ENCODE measurements around the gene CYP3A7.

DNA sequence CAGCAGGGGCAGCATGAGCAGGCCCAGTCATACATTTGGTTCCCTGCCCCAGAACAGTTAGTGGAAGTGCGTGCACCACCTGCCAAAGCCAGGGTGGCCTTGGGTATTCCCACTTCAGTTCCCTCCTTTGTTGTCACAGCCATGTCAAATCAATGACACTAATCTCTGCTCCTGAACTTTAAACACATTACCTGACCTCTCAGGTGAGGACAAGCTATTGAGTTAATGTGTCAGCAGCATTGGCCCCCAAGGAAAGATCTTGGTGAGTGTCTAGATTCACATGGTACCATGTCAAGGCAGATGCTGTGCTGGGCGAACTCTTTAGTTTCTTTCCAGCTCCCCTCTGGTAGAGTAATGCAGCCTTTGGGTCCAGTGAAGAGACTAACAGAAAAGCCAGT lies 57.3 kb downstream of the CYP3A7 start:
- no peak for TF ChIP-seq ESRRA (IDR thresholded peaks at IDR 0.05; ENCODE audit: borderline replicate concordance, low read length)
- TF ChIP-seq HMGXB4 (CRISPR knock-in tag; IDR thresholded peaks at IDR 0.05; ENCODE audit: borderline replicate concordance), result no peak
- TF ChIP-seq BHLHE40 (IDR thresholded peaks at IDR 0.05; ENCODE audit: low read depth, low read length), result no peak
- no peak for TF ChIP-seq EHMT2 (IDR thresholded peaks at IDR 0.05; ENCODE audit: low read depth)
- TF ChIP-seq, protein P1, sequence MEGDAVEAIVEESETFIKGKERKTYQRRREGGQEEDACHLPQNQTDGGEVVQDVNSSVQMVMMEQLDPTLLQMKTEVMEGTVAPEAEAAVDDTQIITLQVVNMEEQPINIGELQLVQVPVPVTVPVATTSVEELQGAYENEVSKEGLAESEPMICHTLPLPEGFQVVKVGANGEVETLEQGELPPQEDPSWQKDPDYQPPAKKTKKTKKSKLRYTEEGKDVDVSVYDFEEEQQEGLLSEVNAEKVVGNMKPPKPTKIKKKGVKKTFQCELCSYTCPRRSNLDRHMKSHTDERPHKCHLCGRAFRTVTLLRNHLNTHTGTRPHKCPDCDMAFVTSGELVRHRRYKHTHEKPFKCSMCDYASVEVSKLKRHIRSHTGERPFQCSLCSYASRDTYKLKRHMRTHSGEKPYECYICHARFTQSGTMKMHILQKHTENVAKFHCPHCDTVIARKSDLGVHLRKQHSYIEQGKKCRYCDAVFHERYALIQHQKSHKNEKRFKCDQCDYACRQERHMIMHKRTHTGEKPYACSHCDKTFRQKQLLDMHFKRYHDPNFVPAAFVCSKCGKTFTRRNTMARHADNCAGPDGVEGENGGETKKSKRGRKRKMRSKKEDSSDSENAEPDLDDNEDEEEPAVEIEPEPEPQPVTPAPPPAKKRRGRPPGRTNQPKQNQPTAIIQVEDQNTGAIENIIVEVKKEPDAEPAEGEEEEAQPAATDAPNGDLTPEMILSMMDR (IDR thresholded peaks at IDR 0.05), result no peak
- TF ChIP-seq EP300 (IDR thresholded peaks at IDR 0.05), result no peak
- no peak for TF ChIP-seq MAFK (IDR thresholded peaks at IDR 0.05; ENCODE audit: partially characterized antibody)
- TF ChIP-seq HOXA7 (CRISPR knock-in tag; IDR thresholded peaks at IDR 0.05), result no peak
- no peak for TF ChIP-seq MYC (IDR thresholded peaks at IDR 0.05; ENCODE audit: borderline replicate concordance, low read length)

All from A549 (cell line).